Thyroid gland (tissue), 4 donors: Measurements from ENCODE around the gene AFF3.

ENCODE experiments used
- CTCF ChIP-seq, 6 experiments: fragments of 200-600 bp in 3 of 6; fragments of 450-650 bp in 3 of 6; sonication (generic) in 3 of 6; IDR thresholded peaks; one replicate each; pipeline ENCODE4 v1.5.1; 2016 to 2019; ENCODE audit warnings: antibody characterized with exemption in 6 of 6, mild to moderate bottlenecking in 2 of 6, inconsistent platforms in 1 of 6, moderate library complexity in 1 of 6
- POLR2A ChIP-seq, 2 donors: fragments of 450-650 bp; IDR thresholded peaks; one replicate each; pipeline ENCODE4 v1.6.1; 2017; ENCODE audit warnings: antibody characterized with exemption in 2 of 2, mild to moderate bottlenecking in 2 of 2, moderate library complexity in 1 of 2

- TF ChIP-seq CTCF (IDR thresholded peaks at IDR 0.05): no peak
- no peak for TF ChIP-seq POLR2A (IDR thresholded peaks at IDR 0.05)
Observed at GRCh38 chr2:100036793-100037192, 105.6 kb downstream of the AFF3 start.
